Smooth muscle cell (in vitro differentiated cells): Measurements from ENCODE around the gene PAPLN. TPM values are rescaled to one million over a fixed set of nuclear protein-coding genes. Genes with fewer than 3 reads are reported as not detected.

ENCODE experiments used
- DNase-seq: peaks from one replicate; lab custom pipeline; 2025; ENCODE audit not compliant: unreplicated experiment; lab: John Stamatoyannopoulos, UW
- H2AFZ ChIP-seq: fragments of 200-600 bp; sonication (generic); 2 replicates; pipeline ENCODE4 v1.6.0; 2016; ENCODE audit warnings: antibody characterized with exemption, low read depth, mild to moderate bottlenecking
- H3F3A ChIP-seq: fragments of 200-600 bp; sonication (generic); 2 replicates; pipeline ENCODE4 v1.6.0; 2017; ENCODE audit warnings: antibody characterized with exemption, low read depth
- H3K27ac ChIP-seq: fragments of 200-600 bp; sonication (generic); 2 replicates; pipeline ENCODE4 v1.5.1; 2016; ENCODE audit warnings: low read depth, mild to moderate bottlenecking
- H3K27me3 ChIP-seq: fragments of 200-600 bp; sonication (generic); 2 replicates; pipeline ENCODE4 v1.6.1; 2016; ENCODE audit warnings: low read depth, mild to moderate bottlenecking
- H3K36me3 ChIP-seq: fragments of 200-600 bp; sonication (generic); 2 replicates; pipeline ENCODE4 v1.5.1; 2016; ENCODE audit warnings: low read depth
- H3K4me1 ChIP-seq: fragments of 200-600 bp; sonication (generic); 2 replicates; pipeline ENCODE4 v1.5.1; 2016; ENCODE audit warnings: low read depth
- H3K4me2 ChIP-seq: fragments of 200-600 bp; sonication (generic); 2 replicates; pipeline ENCODE4 v1.6.0; 2016; ENCODE audit warnings: mild to moderate bottlenecking
- H3K4me3 ChIP-seq: fragments of 200-600 bp; sonication (generic); 2 replicates; pipeline ENCODE4 v1.5.1; 2016; ENCODE audit warnings: mild to moderate bottlenecking
- H3K79me2 ChIP-seq: fragments of 200-600 bp; sonication (generic); 2 replicates; pipeline ENCODE4 v1.6.0; 2016; ENCODE audit warnings: low read depth, mild to moderate bottlenecking
- H3K9ac ChIP-seq: fragments of 200-600 bp; sonication (generic); 2 replicates; pipeline ENCODE4 v1.6.0; 2016; ENCODE audit warnings: low read depth
- H3K9me3 ChIP-seq: fragments of 200-600 bp; sonication (generic); replicated peaks from 2 replicates; pipeline ENCODE4 v1.5.1; 2016; ENCODE audit warnings: low read depth
- H4K20me1 ChIP-seq: fragments of 200-600 bp; sonication (generic); 2 replicates; pipeline ENCODE4 v1.6.0; 2016; ENCODE audit warnings: low read depth
- CTCF ChIP-seq: fragments of 200-600 bp; sonication (generic); IDR thresholded peaks from 2 replicates; pipeline ENCODE4 v1.5.1; 2017; ENCODE audit warnings: borderline replicate concordance, mild to moderate bottlenecking, antibody characterized with exemption; ENCODE audit not compliant: insufficient read depth, poor library complexity, severe bottlenecking
- WGBS: methylation state at CpG from one replicate; pipeline ENCODE4 v1.1.7; 2016; ENCODE audit warnings: low lambda C conversion rate; 5-methylcytosine and 5-hydroxymethylcytosine counted together
- polyA plus RNA-seq: library from polyadenylated mRNA; unstranded; fragments of >200 nt; fragmentation: Nextera tagmentation; extraction: Ambion mirVana; gene quantifications from 2 replicates; pipeline ENCODE4 v1.2.1, GENCODE V29; 2016
- total RNA-seq: library from RNA; depleted of rRNA; stranded (reverse); fragments of >200 nt; gene quantifications from 2 replicates; pipeline ENCODE4 v1.2.3, GENCODE V29; 2014

PAPLN gene
- total and polyA plus RNA-seq, 2 experiments from 2014 or later, result 1.5 to 3.3 TPM

GRCh38 chr14:73217411-73217810 is 19.9 kb upstream of the PAPLN start:
- Histone ChIP-seq H3K79me2 (no peaks in the 10 kb centered on the region), H3K9me3 (no peaks in the 10 kb centered on the region), H3K4me3 (no peak overlapping the region), H3K4me1 (peaks cover 3% of the 10 kb centered on the region), H3K9ac (no peak overlapping the region), H3K27me3 (no peaks in the 10 kb centered on the region), H4K20me1 (no peaks in the 10 kb centered on the region), H3K36me3 (peaks cover 34% of the 10 kb centered on the region), H2AFZ (no peak overlapping the region), H3F3A (no peaks in the 10 kb centered on the region), H3K27ac (no peak overlapping the region), H3K4me2 (no peak overlapping the region)
- no peak for TF ChIP-seq CTCF
- no peak for DNase-seq
- WGBS, result 100% methylated on average over 1 of the region's 1 CpG

- Histone ChIP-seq H3K4me2 (no peak overlapping the region), H2AFZ (no peak overlapping the region), H3K9me3 (no peaks in the 10 kb centered on the region), H3K27ac (no peak overlapping the region), H3K4me1 (peaks cover 10% of the 10 kb centered on the region), H3K9ac (no peak overlapping the region), H3F3A (no peaks in the 10 kb centered on the region), H3K4me3 (no peak overlapping the region), H3K79me2 (no peaks in the 10 kb centered on the region), H4K20me1 (no peaks in the 10 kb centered on the region), H3K27me3 (no peaks in the 10 kb centered on the region), H3K36me3 (peaks cover 22% of the 10 kb centered on the region)
- DNase-seq, result no peak
- WGBS, result 97% methylated on average over 4 of the region's 4 CpGs
- no peak for TF ChIP-seq CTCF
These were observed 17.2 kb upstream of the PAPLN start for GRCh38 chr14:73220061-73220460.

- Histone ChIP-seq H4K20me1 (no peaks in the 10 kb centered on the region), H3K36me3 (peaks cover 22% of the 10 kb centered on the region), H2AFZ (no peak overlapping the region), H3K9ac (no peak overlapping the region), H3K4me1 (peaks cover 10% of the 10 kb centered on the region), H3K27ac (no peak overlapping the region), H3K9me3 (no peaks in the 10 kb centered on the region), H3K4me2 (no peak overlapping the region), H3K27me3 (no peaks in the 10 kb centered on the region), H3K79me2 (no peaks in the 10 kb centered on the region), H3K4me3 (no peak overlapping the region), H3F3A (no peaks in the 10 kb centered on the region)
- WGBS, result 98% methylated on average over 5 of the region's 5 CpGs
- DNase-seq, result no peak
- no peak for TF ChIP-seq CTCF
These were observed 16.7 kb upstream of the PAPLN start for GRCh38 chr14:73220634-73221033.

- Histone ChIP-seq H3F3A (no peaks in the 10 kb centered on the region), H3K79me2 (no peaks in the 10 kb centered on the region), H3K4me1 (peaks cover 10% of the 10 kb centered on the region), H3K36me3 (peaks cover 21% of the 10 kb centered on the region), H4K20me1 (no peaks in the 10 kb centered on the region), H3K27me3 (no peaks in the 10 kb centered on the region), H2AFZ (no peak overlapping the region), H3K9ac (no peak overlapping the region), H3K9me3 (no peaks in the 10 kb centered on the region), H3K4me2 (no peak overlapping the region), H3K4me3 (no peak overlapping the region), H3K27ac (no peak overlapping the region)
- WGBS, result 66% methylated on average over 2 of the region's 2 CpGs
- no peak for TF ChIP-seq CTCF
- DNase-seq, result no peak
These were observed 15.4 kb upstream of the PAPLN start for GRCh38 chr14:73221945-73222344.
